RPMI8226 (cell line): ENCODE data around the gene SERPINA3.
"Not testable (repeated sequence)": the region's sequence is repeated elsewhere in the genome, so short reads cannot be mapped to it uniquely, and the experiment has no call there.

Experiments used
- DNase-seq: peaks from one replicate; pipeline ENCODE4 v3.0.0-alpha.2; 2015

The SERPINA3 gene

GRCh38 chr14:94584591-94585280 is 27.5 kb upstream of the SERPINA3 start:
- DNase-seq = no peak

- no peak for DNase-seq
Measured at GRCh38 chr14:94586635-94587034, 25.6 kb upstream of the SERPINA3 start.

- DNase-seq = no peak
Measured at GRCh38 chr14:94588311-94588710, 23.9 kb upstream of the SERPINA3 start.

DNA sequence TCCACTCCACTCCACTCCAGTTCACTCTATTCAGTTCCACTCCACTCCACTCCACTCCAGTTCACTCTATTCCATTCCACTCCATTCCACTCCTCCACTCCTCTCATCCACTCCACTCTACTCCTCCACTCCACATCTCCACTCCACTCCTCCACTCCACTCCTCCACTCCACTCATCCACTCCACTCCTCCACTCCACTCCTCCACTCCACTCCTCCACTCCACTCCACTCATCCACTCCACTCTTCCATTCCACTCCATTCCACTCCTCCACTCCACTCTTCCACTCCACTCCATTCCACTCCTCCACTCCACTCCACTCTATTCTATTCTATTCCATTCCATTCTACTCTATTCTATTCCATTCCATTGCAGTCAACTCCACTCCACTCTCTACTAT is 21.1 kb upstream of the SERPINA3 start:
- no peak for DNase-seq

DNA sequence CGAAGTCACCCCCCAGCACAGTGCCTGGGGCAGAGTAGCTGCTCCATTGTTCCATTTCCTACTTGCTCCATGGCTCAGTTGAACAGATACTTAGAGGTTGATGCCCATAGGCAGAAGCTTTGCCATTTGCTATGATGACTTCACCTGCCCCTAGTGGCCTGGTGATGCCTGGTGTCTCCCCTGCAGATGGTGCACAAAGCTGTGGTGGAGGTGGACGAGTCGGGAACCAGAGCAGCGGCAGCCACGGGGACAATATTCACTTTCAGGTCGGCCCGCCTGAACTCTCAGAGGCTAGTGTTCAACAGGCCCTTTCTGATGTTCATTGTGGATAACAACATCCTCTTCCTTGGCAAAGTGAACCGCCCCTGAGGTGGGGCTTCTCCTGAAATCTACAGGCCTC is 20.3 kb upstream of the SERPINA3 start:
- no peak for DNase-seq

- no peak for DNase-seq
Measured at GRCh38 chr14:94592457-94592856, 19.7 kb upstream of the SERPINA3 start.

- no peak for DNase-seq
Measured at GRCh38 chr14:94593376-94593748, 18.8 kb upstream of the SERPINA3 start.

GRCh38 chr14:94593749-94594431 is 18.3 kb upstream of the SERPINA3 start:
- DNase-seq = no peak

DNA sequence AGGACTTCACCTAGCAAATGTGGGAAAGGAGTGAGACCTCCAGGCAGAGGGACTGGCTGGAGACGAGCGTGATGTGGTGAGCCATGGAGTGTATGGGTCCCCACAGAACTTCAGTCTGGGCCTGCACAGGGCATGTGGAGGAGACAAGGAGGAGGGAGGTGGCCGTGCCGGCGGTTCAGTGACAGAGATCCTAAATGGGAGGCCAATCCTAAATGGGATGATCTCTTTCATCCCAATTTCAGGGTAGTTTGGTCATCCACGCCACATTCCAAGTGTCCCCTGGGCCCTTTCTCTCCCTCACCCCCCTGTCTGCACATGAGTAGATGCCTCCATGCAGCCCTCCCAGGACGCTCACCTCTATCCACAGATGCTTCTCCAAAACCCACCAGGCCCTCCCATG is 17.8 kb upstream of the SERPINA3 start:
- DNase-seq = no peak

DNA sequence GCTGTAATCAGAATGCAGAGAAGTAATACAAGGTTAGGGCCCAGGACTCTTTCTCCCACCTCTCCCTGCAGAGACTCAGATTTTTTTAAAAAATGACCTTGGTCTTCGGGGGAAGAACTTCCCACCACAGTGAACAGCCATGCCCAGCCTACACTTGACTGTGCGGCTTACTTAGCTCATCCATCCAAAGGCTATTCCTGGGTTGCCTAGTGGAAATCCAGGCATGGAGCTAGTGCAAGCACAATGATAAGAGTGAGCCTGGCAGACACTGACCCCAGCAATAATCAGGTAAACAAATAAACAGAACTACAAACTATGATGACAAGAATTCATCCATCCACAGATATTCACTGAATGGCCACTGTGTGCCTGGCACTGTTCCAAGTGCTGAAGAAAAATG is 16.3 kb upstream of the SERPINA3 start:
- DNase-seq = no peak

GRCh38 chr14:94596361-94596760 is 15.8 kb upstream of the SERPINA3 start:
- no peak for DNase-seq

DNA sequence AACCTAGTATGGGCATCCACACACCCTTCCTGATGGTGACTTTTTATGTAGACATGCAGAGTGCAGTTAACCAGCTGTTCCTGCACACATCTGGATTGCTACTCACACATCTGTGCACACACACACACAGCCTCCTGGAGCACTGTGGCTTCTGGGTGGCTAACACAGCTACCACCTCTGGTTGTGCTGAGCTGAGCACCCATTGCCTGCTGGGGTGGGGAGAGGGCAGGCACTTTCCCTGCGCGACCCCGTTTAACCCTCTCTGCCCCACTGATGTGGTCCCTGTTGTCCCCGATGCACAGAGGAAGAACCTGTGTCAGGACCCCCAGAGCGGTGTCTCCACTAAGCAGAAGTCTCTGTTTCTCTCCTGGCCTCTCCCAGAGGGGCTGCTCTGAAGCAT is 14.4 kb upstream of the SERPINA3 start:
- DNase-seq = no peak

DNA sequence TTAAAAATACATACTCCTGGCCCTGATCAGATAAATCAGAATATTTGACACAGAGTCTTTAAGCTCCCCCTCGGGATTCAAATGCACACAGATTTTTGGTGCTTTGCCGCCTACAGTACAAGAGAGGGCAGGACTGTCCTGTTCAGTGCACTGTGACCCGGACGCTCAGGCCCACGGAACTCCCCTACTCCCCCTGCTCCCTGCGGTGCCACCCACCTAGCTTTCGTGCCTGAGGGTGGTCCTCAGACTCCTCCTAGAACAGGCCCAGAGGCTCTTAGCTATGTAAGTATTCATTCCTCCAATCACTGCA is 13.7 kb upstream of the SERPINA3 start:
- DNase-seq = no peak

- DNase-seq = no peak
Measured at GRCh38 chr14:94598816-94599655, 13.2 kb upstream of the SERPINA3 start.

GRCh38 chr14:94599656-94600004 is 12.6 kb upstream of the SERPINA3 start:
- DNase-seq = no peak

DNA sequence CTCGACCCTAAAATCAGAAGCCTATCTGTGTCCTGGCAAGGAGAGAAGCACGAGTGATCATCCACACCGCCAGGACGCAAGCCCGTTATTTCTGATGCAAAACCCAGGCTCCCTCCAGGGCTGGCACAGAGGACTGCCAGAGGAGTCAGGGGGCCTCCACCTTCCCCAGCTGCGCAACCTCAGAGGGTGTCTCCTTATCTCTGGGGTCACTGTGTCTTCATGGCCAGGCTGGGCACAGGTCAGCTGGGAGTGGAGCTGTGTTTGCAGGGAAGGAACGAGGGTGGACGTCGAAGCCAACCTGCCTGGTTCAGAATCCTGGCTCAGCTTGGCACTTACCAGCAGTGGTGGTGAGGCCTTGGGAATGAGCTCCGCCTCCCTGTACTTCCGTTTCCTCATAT is 12.0 kb upstream of the SERPINA3 start:
- DNase-seq = no peak

DNA sequence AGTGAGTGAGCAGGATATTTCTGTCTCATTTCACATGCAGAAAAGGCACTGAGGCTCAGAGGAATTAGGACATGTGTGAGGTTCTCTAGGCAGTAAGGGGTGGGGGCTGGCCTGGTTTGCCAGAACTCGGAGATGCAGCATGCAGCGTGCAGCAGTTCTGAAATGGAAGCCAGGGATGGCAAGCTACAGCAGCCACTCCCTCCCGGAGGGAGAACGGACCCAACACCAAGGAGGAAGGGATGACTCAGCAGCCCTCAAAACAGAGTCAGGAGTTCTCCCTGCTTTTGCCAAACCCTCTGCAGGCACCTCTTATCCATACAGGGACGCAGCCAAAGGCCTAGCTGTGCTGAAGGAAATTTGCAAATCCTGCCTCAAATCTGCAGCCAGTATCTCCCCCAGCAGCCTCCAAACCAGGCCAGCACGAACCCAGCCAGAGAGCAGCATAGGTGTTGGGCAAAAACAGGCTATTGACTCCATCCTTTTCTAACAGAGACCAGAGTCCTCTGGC is 10.3 kb upstream of the SERPINA3 start:
- DNase-seq = no peak

GRCh38 chr14:94602722-94603121 is 9.5 kb upstream of the SERPINA3 start:
- DNase-seq = no peak

GRCh38 chr14:94605361-94605760 is 6.8 kb upstream of the SERPINA3 start:
- DNase-seq = no peak

GRCh38 chr14:94608966-94609365 is 3.2 kb upstream of the SERPINA3 start:
- DNase-seq = not testable (repeated sequence)

GRCh38 chr14:94611179-94611578 is 1.0 kb upstream of the SERPINA3 start:
- no peak for DNase-seq

- DNase-seq = no peak
Measured at GRCh38 chr14:94612580-94613554, 676 bp downstream of the SERPINA3 start.
